Panc1 (cell line): ENCODE measurements around the gene PRTFDC1. TPM values are rescaled to one million over a fixed set of nuclear protein-coding genes. Genes with fewer than 3 reads are reported as not detected.

Experiments used
- ATAC-seq: fragments of 200-7000 bp; cut with Tn5 transposase; 2 replicates; pipeline ENCODE4 v1.9.1; 2020; ENCODE audit warnings: mild to moderate bottlenecking, moderate library complexity
- BruUV-seq: library from RNA; stranded (reverse); fragments of 400-500 nt; replicated peaks from 2 replicates; lab custom pipeline; 2021; lab: Mats Ljungman, UMichigan
- CTCF ChIA-PET: fragments of 300-600 bp; sonication (Branson Sonifier 250); formaldehyde crosslinking; loops from one replicate; lab custom pipeline; 2022; ENCODE audit warnings: antibody characterized with exemption; lab: Charles Lee
- POLR2A ChIA-PET: fragments of 300-600 bp; sonication (Branson Sonifier 250); formaldehyde crosslinking; loops from one replicate; lab custom pipeline; 2022; ENCODE audit warnings: antibody characterized with exemption; lab: Charles Lee
- DNase-seq: peaks from one replicate; pipeline ENCODE4 v3.0.0-alpha.2; 2010; ENCODE audit warnings: low read depth, low spot score
- H3K27ac ChIP-seq: 2 replicates; pipeline ENCODE4 v1.5.1; 2011; ENCODE audit warnings: mild to moderate bottlenecking, low read length, inconsistent platforms
- H3K27me3 ChIP-seq: fragments of 200-500 bp; sonication (Bioruptor generic); 2 replicates; pipeline ENCODE4 v1.6.0; 2014; ENCODE audit warnings: low read length, inconsistent platforms; ENCODE audit not compliant: control insufficient read depth, insufficient read depth
- H3K36me3 ChIP-seq: fragments of 200-500 bp; sonication (Bioruptor generic); 2 replicates; pipeline ENCODE4 v1.5.1; 2014; ENCODE audit warnings: inconsistent platforms, mild to moderate bottlenecking, low read length, moderate library complexity; ENCODE audit not compliant: control insufficient read depth, insufficient read depth
- H3K4me1 ChIP-seq: 2 replicates; pipeline ENCODE4 v1.5.1; 2011; ENCODE audit warnings: inconsistent platforms, mild to moderate bottlenecking, low read length, moderate library complexity; ENCODE audit not compliant: control insufficient read depth, insufficient read depth
- H3K4me3 ChIP-seq, 2 experiments: 2 replicates each; pipeline ENCODE4 v1.5.1; 2011 to 2012; ENCODE audit warnings: low read depth in 2 of 2, low read length in 2 of 2, mild to moderate bottlenecking in 2 of 2, inconsistent platforms in 1 of 2, moderate library complexity in 1 of 2
- H3K9me3 ChIP-seq: fragments of 200-500 bp; sonication (Bioruptor generic); 2 replicates; pipeline ENCODE4 v1.5.1; 2014; ENCODE audit warnings: low read depth, mild to moderate bottlenecking, inconsistent platforms, low read length, moderate library complexity; ENCODE audit not compliant: control insufficient read depth, insufficient read depth
- CTCF ChIP-seq: fragments of 450-650 bp; IDR thresholded peaks from 2 replicates; pipeline ENCODE4 v1.5.1; 2017; ENCODE audit warnings: mild to moderate bottlenecking
- POLR2AphosphoS5 ChIP-seq: IDR thresholded peaks from 2 replicates; pipeline ENCODE4 v1.6.1; 2012; ENCODE audit warnings: mild to moderate bottlenecking, low read depth, low read length, moderate library complexity
- REST ChIP-seq, 2 experiments: IDR thresholded peaks; 2 replicates each; pipeline ENCODE4 v1.6.1; 2011 to 2012; ENCODE audit warnings: low read depth in 2 of 2, control low read depth in 1 of 2, low read length in 1 of 2, mild to moderate bottlenecking in 1 of 2, moderate library complexity in 1 of 2; ENCODE audit not compliant: insufficient read depth in 1 of 2
- SIN3A ChIP-seq: IDR thresholded peaks from 2 replicates; pipeline ENCODE4 v1.6.1; 2012; ENCODE audit warnings: low read depth, mild to moderate bottlenecking, low read length, moderate library complexity, borderline replicate concordance; ENCODE audit not compliant: insufficient read depth
- TCF7L2 ChIP-seq: IDR thresholded peaks from 2 replicates; pipeline ENCODE4 v1.6.1; 2011; ENCODE audit warnings: mild to moderate bottlenecking, low read depth, low read length, inconsistent platforms
- in situ Hi-C: cut with HindIII; loops from 2 replicates; pipeline ENCODE4 v1.10.0; 2016; ENCODE audit warnings: low sequenced_read_pairs, low pct_unique_long_range_greater_than_20kb
- intact Hi-C: fragments of 100-400 bp; cut with micrococcal nuclease; formaldehyde crosslinking; loops from one replicate; pipeline ENCODE4 v1.10.0; 2022; ENCODE audit not compliant: unreplicated experiment
- total RNA-seq: library from RNA; stranded (reverse); gene quantifications from one replicate; pipeline ENCODE4 v1.2.1, GENCODE V29; 2021; ENCODE audit not compliant: unreplicated experiment

Gene PRTFDC1
- total RNA-seq, 1 experiment from 2014 or later: 3.0 TPM

GRCh38 chr10:24886290-24886680 lies 66.1 kb downstream of the PRTFDC1 start:
- Histone ChIP-seq H3K4me1 (no peaks in the 10 kb centered on the region), H3K9me3 (no peaks in the 10 kb centered on the region), H3K4me3 (no peak overlapping the region), H3K27ac (no peak overlapping the region), H3K27me3 (no peaks in the 10 kb centered on the region), H3K36me3 (no peaks in the 10 kb centered on the region)
- no peak for ATAC-seq
- ChIA-PET CTCF (no interaction called here), POLR2A (no interaction called here)
- intact Hi-C loops (no loop called here), in situ Hi-C loops (no loop called here)
- no TSS peak for BruUV-seq
- DNase-seq: no peak
- TF ChIP-seq REST (IDR thresholded peaks at IDR 0.05; ENCODE audit: insufficient read depth in 1 of 2, low read depth in 2 of 2, low read length in 1 of 2) (no peak), POLR2AphosphoS5 (no peak), TCF7L2 (no peak), CTCF (no peak), SIN3A (no peak)

GRCh38 chr10:24885551-24886289 lies 66.7 kb downstream of the PRTFDC1 start:
- H3K4me3 ChIP-seq: no peak overlapping the region
- TF ChIP-seq CTCF (no peak), TCF7L2 (no peak)
- ChIA-PET CTCF (interaction anchor here (0.6 kb wide), 1 partner anchor 243 kb away, joined by 3 read pairs; no protein-coding TSS in a partner anchor), POLR2A (interaction anchor here (0.5 kb wide), 1 partner anchor 623 kb away, joined by 6 read pairs; no protein-coding TSS in a partner anchor)
- ATAC-seq (no peak), DNase-seq (no peak)
- intact Hi-C loops (no loop called here), in situ Hi-C loops (no loop called here)
- no peaks in the 10 kb centered on the region for H3K9me3 ChIP-seq
- H3K27ac ChIP-seq: no peak overlapping the region
- no peaks in the 10 kb centered on the region for H3K27me3 ChIP-seq
- no peaks in the 10 kb centered on the region for H3K4me1 ChIP-seq
- no peaks in the 10 kb centered on the region for H3K36me3 ChIP-seq
- BruUV-seq: no TSS peak
